Hepatocyte (in vitro differentiated cells): ENCODE data around the gene ERCC8. TPM values are rescaled to one million over a fixed set of nuclear protein-coding genes. Genes with fewer than 3 reads are reported as not detected.
"Not testable (repeated sequence)": the region's sequence is repeated elsewhere in the genome, so short reads cannot be mapped to it uniquely, and the experiment has no call there.

Source experiments
- DNase-seq: peaks from one replicate; pipeline ENCODE4 v3.0.0-alpha.2; 2016; ENCODE audit warnings: low spot score
- H2AFZ ChIP-seq: fragments of 200-600 bp; sonication (generic); 2 replicates; pipeline ENCODE4 v1.6.0; 2016; ENCODE audit warnings: antibody characterized with exemption, mild to moderate bottlenecking
- H3K27ac ChIP-seq: fragments of 200-600 bp; sonication (generic); 2 replicates; pipeline ENCODE4 v1.5.1; 2016; ENCODE audit warnings: mild to moderate bottlenecking
- H3K27me3 ChIP-seq: fragments of 200-600 bp; sonication (generic); 2 replicates; pipeline ENCODE4 v1.6.1; 2016
- H3K36me3 ChIP-seq: fragments of 200-600 bp; sonication (generic); replicated peaks from 2 replicates; pipeline ENCODE4 v1.5.1; 2016; ENCODE audit warnings: low read depth; ENCODE audit not compliant: insufficient read depth
- H3K4me1 ChIP-seq: fragments of 200-600 bp; sonication (generic); 2 replicates; pipeline ENCODE4 v1.5.1; 2016; ENCODE audit warnings: mild to moderate bottlenecking, moderate library complexity; ENCODE audit not compliant: insufficient read depth
- H3K4me2 ChIP-seq: fragments of 200-600 bp; sonication (generic); 2 replicates; pipeline ENCODE4 v1.6.0; 2016
- H3K4me3 ChIP-seq: fragments of 200-600 bp; sonication (generic); 2 replicates; pipeline ENCODE4 v1.5.1; 2016; ENCODE audit warnings: mild to moderate bottlenecking
- H3K79me2 ChIP-seq: fragments of 200-600 bp; sonication (generic); 2 replicates; pipeline ENCODE4 v1.6.0; 2017; ENCODE audit warnings: mild to moderate bottlenecking
- H3K9me2 ChIP-seq: fragments of 200-600 bp; sonication (generic); replicated peaks from 2 replicates; pipeline ENCODE4 v1.6.0; 2017; ENCODE audit warnings: mild to moderate bottlenecking; ENCODE audit not compliant: insufficient read depth
- H3K9me3 ChIP-seq: fragments of 200-600 bp; sonication (generic); 2 replicates; pipeline ENCODE4 v1.5.1; 2016; ENCODE audit warnings: low read depth, mild to moderate bottlenecking
- H4K20me1 ChIP-seq: fragments of 200-600 bp; sonication (generic); 2 replicates; pipeline ENCODE4 v1.6.0; 2016; ENCODE audit warnings: mild to moderate bottlenecking; ENCODE audit not compliant: insufficient read depth, poor library complexity, severe bottlenecking
- CTCF ChIP-seq: fragments of 200-600 bp; sonication (generic); IDR thresholded peaks from 2 replicates; pipeline ENCODE4 v1.5.1; 2016; ENCODE audit warnings: antibody characterized with exemption, mild to moderate bottlenecking; ENCODE audit not compliant: poor library complexity
- EZH2 ChIP-seq: fragments of 200-600 bp; sonication (generic); IDR thresholded peaks from 2 replicates; pipeline ENCODE4 v1.6.1; 2016; ENCODE audit warnings: antibody characterized with exemption, mild to moderate bottlenecking, borderline replicate concordance
- EZH2phosphoT487 ChIP-seq: fragments of 200-600 bp; sonication (generic); IDR thresholded peaks from one replicate; pipeline ENCODE4 v1.6.1; 2018; ENCODE audit warnings: antibody characterized with exemption, mild to moderate bottlenecking, low read depth, moderate library complexity; ENCODE audit not compliant: unreplicated experiment, severe bottlenecking
- WGBS: methylation state at CpG from one replicate; pipeline ENCODE4 v1.1.6; 2016; ENCODE audit warnings: low lambda C conversion rate; ENCODE audit errors: missing lambda C conversion rate; 5-methylcytosine and 5-hydroxymethylcytosine counted together
- polyA plus RNA-seq: library from polyadenylated mRNA; unstranded; fragments of >200 nt; fragmentation: Nextera tagmentation; extraction: Ambion mirVana; gene quantifications from 2 replicates; pipeline ENCODE4 v1.2.1, GENCODE V29; 2016
- total RNA-seq: library from RNA; depleted of rRNA; stranded (reverse); fragments of >200 nt; gene quantifications from 2 replicates; pipeline ENCODE4 v1.2.3, GENCODE V29; 2014

Gene ERCC8
- total and polyA plus RNA-seq, 2 experiments from 2014 or later = 6.4 to 16.8 TPM

DNA sequence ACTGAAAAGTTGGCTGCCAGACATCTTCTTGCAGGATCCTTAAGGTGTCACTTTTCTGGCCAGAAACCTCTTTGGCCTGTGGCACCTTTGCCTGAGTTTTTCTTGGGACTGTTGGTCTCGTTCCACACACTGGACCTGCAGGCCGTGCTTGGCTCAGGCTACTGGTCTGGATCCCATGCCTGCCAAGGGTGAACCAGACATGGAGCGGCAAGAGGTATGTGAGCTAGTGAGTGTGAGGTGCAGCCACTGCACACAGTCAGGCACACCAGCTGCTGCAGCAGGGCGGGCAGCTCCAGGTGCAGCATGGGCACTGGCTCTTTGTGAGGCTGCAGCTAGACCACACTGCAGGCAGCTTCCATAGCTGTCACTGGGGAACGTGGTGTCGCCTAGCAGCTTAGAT, 48.0 kb upstream of the ERCC8 start:
- Histone ChIP-seq H3K4me2 (no peak overlapping the region), H3K36me3 (no peaks in the 10 kb centered on the region), H3K27ac (no peak overlapping the region), H3K27me3 (no peaks in the 10 kb centered on the region), H3K4me3 (no peak overlapping the region), H4K20me1 (no peaks in the 10 kb centered on the region), H3K4me1 (no peaks in the 10 kb centered on the region), H3K9me2 (no peaks in the 10 kb centered on the region), H3K79me2 (peaks cover 3% of the 10 kb centered on the region), H2AFZ (no peak overlapping the region), H3K9me3 (no peaks in the 10 kb centered on the region)
- DNase-seq = no peak
- TF ChIP-seq CTCF (no peak), EZH2 (no peak), EZH2phosphoT487 (no peak)
- over 99% methylated on average over 6 of the region's 6 CpGs for WGBS

GRCh38 chr5:60989790-60990189, 44.9 kb upstream of the ERCC8 start:
- Histone ChIP-seq H3K9me3 (no peaks in the 10 kb centered on the region), H2AFZ (no peak overlapping the region), H3K27ac (no peak overlapping the region), H3K27me3 (no peaks in the 10 kb centered on the region), H3K9me2 (no peaks in the 10 kb centered on the region), H4K20me1 (no peaks in the 10 kb centered on the region), H3K36me3 (no peaks in the 10 kb centered on the region), H3K4me1 (no peaks in the 10 kb centered on the region), H3K4me3 (no peak overlapping the region), H3K4me2 (no peak overlapping the region), H3K79me2 (peaks cover 3% of the 10 kb centered on the region)
- no peak for DNase-seq
- WGBS = 96% methylated on average over 4 of the region's 4 CpGs
- TF ChIP-seq EZH2 = no peak
- TF ChIP-seq EZH2phosphoT487 = no peak
- no peak for TF ChIP-seq CTCF

DNA sequence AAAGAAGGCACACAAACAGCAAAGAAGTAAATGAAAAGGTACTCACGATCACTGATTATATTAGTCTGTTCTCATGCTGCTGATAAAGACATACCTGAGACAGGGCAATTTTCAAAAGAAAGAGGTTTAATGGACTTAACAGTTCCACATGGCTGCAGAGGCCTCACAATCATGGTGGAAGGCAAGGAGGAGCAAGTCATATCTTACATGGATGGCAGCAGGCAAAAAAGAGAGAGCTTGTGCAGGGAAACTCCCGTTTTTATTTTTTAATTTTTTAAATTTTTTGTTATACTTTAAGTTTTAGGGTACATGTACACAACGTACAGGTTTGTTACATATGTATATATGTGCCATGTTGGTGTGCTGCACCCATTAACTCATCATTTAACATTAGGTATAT, 37.3 kb upstream of the ERCC8 start:
- not testable (repeated sequence) for DNase-seq, H3K4me3 ChIP-seq, H3K27me3 ChIP-seq, H3K9me2 ChIP-seq, H3K4me1 ChIP-seq, H3K27ac ChIP-seq, H3K9me3 ChIP-seq, H3K36me3 ChIP-seq, H3K4me2 ChIP-seq, H4K20me1 ChIP-seq, H3K79me2 ChIP-seq, H2AFZ ChIP-seq
- WGBS = 97% methylated on average over 3 of the region's 3 CpGs

- TF ChIP-seq EZH2phosphoT487 (no peak), EZH2 (no peak), CTCF (no peak)
- Histone ChIP-seq H2AFZ (no peak overlapping the region), H3K36me3 (no peaks in the 10 kb centered on the region), H3K9me3 (no peaks in the 10 kb centered on the region), H3K27me3 (no peaks in the 10 kb centered on the region), H3K9me2 (no peaks in the 10 kb centered on the region), H3K4me2 (no peak overlapping the region), H3K79me2 (peaks cover 5% of the 10 kb centered on the region), H3K4me3 (no peak overlapping the region), H4K20me1 (no peaks in the 10 kb centered on the region), H3K27ac (no peak overlapping the region), H3K4me1 (no peaks in the 10 kb centered on the region)
- DNase-seq = no peak
- 97% methylated on average over 2 of the region's 2 CpGs for WGBS
Observed at GRCh38 chr5:60980511-60980910, 35.6 kb upstream of the ERCC8 start.
